ENCODE results near the gene TEX35.

TEX35 gene

DNA sequence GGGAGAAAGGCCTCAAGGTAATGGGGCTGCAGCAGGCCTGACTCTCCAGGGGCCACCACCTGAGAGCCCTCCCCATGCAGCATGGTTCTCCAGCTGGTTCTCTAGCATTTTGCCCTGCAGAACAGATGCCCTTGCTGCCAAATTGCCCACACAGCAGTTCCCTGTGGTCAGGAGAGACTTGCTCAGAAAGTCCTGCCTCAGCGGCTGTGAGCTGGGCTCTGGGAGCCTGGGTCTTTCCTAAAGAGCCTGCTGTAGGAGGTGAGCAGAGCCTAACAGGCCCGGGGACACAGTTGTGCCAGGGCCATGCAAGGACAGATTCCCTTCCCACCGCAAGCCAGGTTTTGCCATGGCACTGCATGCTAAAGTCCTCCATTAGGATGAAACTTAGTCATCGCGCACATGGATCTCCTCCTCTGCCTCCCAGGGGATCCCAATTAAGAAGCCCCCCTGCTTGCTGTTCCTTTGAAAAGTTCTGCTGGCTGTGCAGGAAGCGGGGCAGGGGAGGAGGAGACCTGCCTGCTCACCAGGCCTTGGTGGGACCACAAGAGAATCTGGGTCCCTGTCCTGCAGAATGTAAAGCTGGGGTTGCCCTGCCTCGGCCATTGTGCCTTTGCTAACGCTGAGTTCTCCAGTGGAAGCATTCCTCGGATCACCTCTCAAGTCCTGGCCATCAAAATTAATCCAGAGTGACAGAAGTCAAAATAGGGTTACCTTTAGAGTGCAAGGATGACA lies 21.4 kb downstream of the TEX35 start:
- FAIRE-seq (no peak), DNase-seq (ENCODE audit: insufficient read length, low spot score) (no peak)
- TF ChIP-seq POLR2A (IDR thresholded peaks at IDR 0.05; ENCODE audit: low read depth, low read length) (no peak), POU2F2 (IDR thresholded peaks at IDR 0.05; ENCODE audit: low read depth, low read length) (no peak)

DNA sequence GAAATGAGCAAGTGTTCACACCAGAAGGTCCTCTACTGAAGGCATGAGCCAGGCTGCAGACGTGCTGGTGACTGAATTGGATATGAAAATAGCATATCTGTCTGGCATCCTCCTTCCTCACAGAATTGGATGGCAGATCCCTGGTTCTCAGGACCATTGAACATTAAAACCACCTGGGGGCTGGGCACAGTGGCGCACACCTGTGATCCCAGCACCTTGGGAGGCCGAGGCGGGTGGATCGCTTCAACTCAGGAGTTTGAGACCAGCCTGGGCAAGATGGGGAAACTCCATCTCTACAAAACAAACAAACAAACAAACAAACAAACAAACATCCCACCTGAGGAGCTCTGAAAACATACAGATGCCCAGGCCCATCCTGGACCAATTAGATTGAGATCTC lies 23.4 kb downstream of the TEX35 start:
- no peak for TF ChIP-seq POLR2A (IDR thresholded peaks at IDR 0.05; ENCODE audit: low read depth, low read length)
- TF ChIP-seq SPI1 (IDR thresholded peaks at IDR 0.05; ENCODE audit: low read depth, low read length), result no peak
- TF ChIP-seq TAF1 (IDR thresholded peaks at IDR 0.05; ENCODE audit: low read depth, low read length), result no peak
- TF ChIP-seq POU2F2 (IDR thresholded peaks at IDR 0.05; ENCODE audit: low read depth, low read length), result no peak
- TF ChIP-seq POLR2AphosphoS5 (IDR thresholded peaks at IDR 0.05; ENCODE audit: low read depth, low read length), result no peak
- TF ChIP-seq PAX5 (IDR thresholded peaks at IDR 0.05; ENCODE audit: insufficient read depth, low read length, severe bottlenecking), result no peak
- FAIRE-seq (no peak), DNase-seq (ENCODE audit: insufficient read length, low spot score) (no peak)

GRCh38 chr1:178536844-178537371 lies 24.0 kb downstream of the TEX35 start:
- FAIRE-seq (no peak), DNase-seq (ENCODE audit: insufficient read length, low spot score) (no peak)
- TF ChIP-seq POU2F2 (IDR thresholded peaks at IDR 0.05; ENCODE audit: low read depth, low read length) (no peak), SPI1 (IDR thresholded peaks at IDR 0.05; ENCODE audit: low read depth, low read length) (no peak), POLR2AphosphoS5 (IDR thresholded peaks at IDR 0.05; ENCODE audit: low read depth, low read length) (no peak), TAF1 (IDR thresholded peaks at IDR 0.05; ENCODE audit: low read depth, low read length) (no peak), PAX5 (IDR thresholded peaks at IDR 0.05; ENCODE audit: insufficient read depth, low read length, severe bottlenecking) (no peak), POLR2A (IDR thresholded peaks at IDR 0.05; ENCODE audit: low read depth, low read length) (no peak)

- TF ChIP-seq SPI1 (IDR thresholded peaks at IDR 0.05; ENCODE audit: low read depth, low read length) (no peak), POLR2AphosphoS5 (IDR thresholded peaks at IDR 0.05; ENCODE audit: low read depth, low read length) (no peak), TAF1 (IDR thresholded peaks at IDR 0.05; ENCODE audit: low read depth, low read length) (no peak), POU2F2 (IDR thresholded peaks at IDR 0.05; ENCODE audit: low read depth, low read length) (no peak)
Observed at GRCh38 chr1:178537382-178538090, 24.6 kb downstream of the TEX35 start.

DNA sequence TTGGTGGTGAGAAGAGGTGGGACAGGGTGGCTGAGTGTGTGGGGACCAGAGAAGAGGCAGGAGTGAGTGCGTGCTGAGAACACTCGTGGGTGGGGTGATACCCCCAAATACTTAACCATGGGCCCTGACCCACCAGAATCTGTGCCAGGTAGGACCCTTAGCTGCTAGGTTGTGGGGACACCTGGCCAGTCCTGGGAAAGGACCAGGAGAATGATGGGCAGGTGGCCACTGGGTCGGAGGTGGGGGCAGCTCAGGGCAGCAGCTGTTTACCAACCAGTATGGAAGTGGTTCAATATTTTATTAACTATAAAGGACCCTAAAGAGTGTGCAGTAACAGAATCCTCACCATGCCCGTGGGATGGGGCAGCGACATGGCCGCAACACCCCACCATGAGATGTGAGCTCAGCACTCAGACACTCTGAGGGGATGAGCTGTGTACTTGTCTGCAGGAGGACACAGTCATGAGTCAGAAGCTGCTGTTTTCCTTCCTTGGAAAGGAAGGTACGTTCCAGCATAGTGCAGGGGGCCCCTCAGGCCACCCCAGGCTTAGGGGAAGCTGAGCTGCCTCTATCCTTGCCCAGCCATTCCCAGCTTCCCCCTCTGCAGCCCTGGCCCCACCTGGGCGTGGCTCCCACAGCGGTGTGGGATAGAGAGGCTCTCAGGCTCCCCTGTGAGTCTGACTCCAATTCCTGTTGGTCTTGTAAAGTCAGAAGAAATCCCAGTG lies 25.4 kb downstream of the TEX35 start:
- no peak for FAIRE-seq

More at GRCh38 chr1:178537382-178538090, 24.6 kb downstream of the TEX35 start:
- FAIRE-seq (no peak), DNase-seq (ENCODE audit: insufficient read length, low spot score) (no peak)

DNA sequence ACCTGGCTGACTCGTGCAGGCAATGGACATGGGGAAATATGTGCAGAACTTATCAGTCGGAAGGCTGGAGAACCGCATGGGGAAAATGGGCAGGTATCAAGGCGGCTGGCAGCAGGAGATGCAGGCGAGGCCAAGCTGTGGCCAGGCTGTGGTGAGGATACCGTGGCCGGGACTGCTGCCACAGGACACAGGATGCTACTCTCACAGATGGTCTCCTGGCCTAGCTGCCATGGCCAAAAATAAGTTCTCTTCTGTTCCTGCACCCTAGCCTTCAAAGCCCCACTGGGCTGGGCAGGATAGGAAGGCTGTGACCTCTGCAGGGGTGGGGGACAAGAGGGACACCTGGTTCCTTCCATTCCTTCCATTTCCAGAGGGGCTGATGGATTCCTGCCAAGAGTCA lies 26.4 kb downstream of the TEX35 start:
- FAIRE-seq (no peak), DNase-seq (ENCODE audit: insufficient read length, low spot score) (no peak)
- TF ChIP-seq TAF1 (IDR thresholded peaks at IDR 0.05; ENCODE audit: low read depth, low read length) (no peak), SPI1 (IDR thresholded peaks at IDR 0.05; ENCODE audit: low read depth, low read length) (no peak), POU2F2 (IDR thresholded peaks at IDR 0.05; ENCODE audit: low read depth, low read length) (no peak), POLR2A (IDR thresholded peaks at IDR 0.05; ENCODE audit: low read depth, low read length) (no peak), PAX5 (IDR thresholded peaks at IDR 0.05; ENCODE audit: insufficient read depth, low read length, severe bottlenecking) (no peak), POLR2AphosphoS5 (IDR thresholded peaks at IDR 0.05; ENCODE audit: low read depth, low read length) (no peak)

More for the DNA sequence above, 25.4 kb downstream of the TEX35 start:
- no peak for TF ChIP-seq POLR2A (IDR thresholded peaks at IDR 0.05; ENCODE audit: low read depth, low read length)
- TF ChIP-seq POU2F2 (IDR thresholded peaks at IDR 0.05; ENCODE audit: low read depth, low read length), result no peak
- TF ChIP-seq TAF1 (IDR thresholded peaks at IDR 0.05; ENCODE audit: low read depth, low read length), result no peak
- no peak for TF ChIP-seq PAX5 (IDR thresholded peaks at IDR 0.05; ENCODE audit: insufficient read depth, low read length, severe bottlenecking)
- TF ChIP-seq SPI1 (IDR thresholded peaks at IDR 0.05; ENCODE audit: low read depth, low read length), result no peak
- no peak for TF ChIP-seq POLR2AphosphoS5 (IDR thresholded peaks at IDR 0.05; ENCODE audit: low read depth, low read length)
- no peak for DNase-seq (ENCODE audit: insufficient read length, low spot score)

DNA sequence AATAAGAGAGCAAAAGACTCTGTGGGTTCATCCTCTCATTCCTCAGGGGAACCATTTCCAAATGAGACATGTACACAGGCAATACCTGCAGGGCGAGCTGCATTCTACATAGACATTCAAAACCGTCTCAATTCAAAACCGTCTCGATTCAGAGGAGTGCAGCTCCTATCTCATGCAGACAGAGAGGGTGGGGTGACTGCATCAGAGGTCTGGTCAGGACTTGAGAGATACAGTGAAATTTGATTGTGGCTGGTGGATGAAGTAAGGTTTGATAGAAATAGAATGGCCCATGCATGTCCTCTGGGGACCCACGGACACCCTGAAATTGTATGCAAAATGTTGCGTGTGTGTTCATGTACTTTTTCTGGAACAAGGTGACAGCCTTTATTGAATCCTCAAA lies 27.3 kb downstream of the TEX35 start:
- no peak for TF ChIP-seq POLR2AphosphoS5 (IDR thresholded peaks at IDR 0.05; ENCODE audit: low read depth, low read length)
- no peak for TF ChIP-seq TAF1 (IDR thresholded peaks at IDR 0.05; ENCODE audit: low read depth, low read length)
- TF ChIP-seq PAX5 (IDR thresholded peaks at IDR 0.05; ENCODE audit: insufficient read depth, low read length, severe bottlenecking), result no peak
- TF ChIP-seq POU2F2 (IDR thresholded peaks at IDR 0.05; ENCODE audit: low read depth, low read length), result no peak
- TF ChIP-seq SPI1 (IDR thresholded peaks at IDR 0.05; ENCODE audit: low read depth, low read length), result no peak
- TF ChIP-seq POLR2A (IDR thresholded peaks at IDR 0.05; ENCODE audit: low read depth, low read length), result no peak
- DNase-seq (ENCODE audit: insufficient read length, low spot score) (no peak), FAIRE-seq (no peak)

DNA sequence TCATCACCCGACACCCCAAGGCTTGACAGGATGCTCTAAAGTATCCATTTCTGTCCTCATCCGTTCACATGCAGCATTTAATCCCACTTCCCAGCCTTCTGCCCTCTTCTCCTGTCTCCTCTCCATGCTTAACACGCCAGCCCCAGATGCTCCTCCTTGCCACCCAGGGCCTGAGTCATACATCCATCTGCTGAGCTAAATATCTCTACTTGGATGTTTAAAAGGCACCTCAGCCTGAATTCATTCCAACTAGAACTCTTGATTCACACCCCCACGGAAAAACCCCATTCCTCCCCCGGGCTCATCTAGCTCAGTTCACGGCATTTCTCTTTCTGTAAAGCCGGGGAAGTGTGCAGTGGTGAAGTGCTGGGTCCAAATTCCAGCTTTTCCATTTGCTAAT lies 27.7 kb downstream of the TEX35 start:
- FAIRE-seq (no peak), DNase-seq (ENCODE audit: insufficient read length, low spot score) (no peak)
- TF ChIP-seq SPI1 (IDR thresholded peaks at IDR 0.05; ENCODE audit: low read depth, low read length), result no peak
- no peak for TF ChIP-seq POLR2AphosphoS5 (IDR thresholded peaks at IDR 0.05; ENCODE audit: low read depth, low read length)
- no peak for TF ChIP-seq PAX5 (IDR thresholded peaks at IDR 0.05; ENCODE audit: insufficient read depth, low read length, severe bottlenecking)
- TF ChIP-seq TAF1 (IDR thresholded peaks at IDR 0.05; ENCODE audit: low read depth, low read length), result no peak
- TF ChIP-seq POLR2A (IDR thresholded peaks at IDR 0.05; ENCODE audit: low read depth, low read length), result no peak

DNA sequence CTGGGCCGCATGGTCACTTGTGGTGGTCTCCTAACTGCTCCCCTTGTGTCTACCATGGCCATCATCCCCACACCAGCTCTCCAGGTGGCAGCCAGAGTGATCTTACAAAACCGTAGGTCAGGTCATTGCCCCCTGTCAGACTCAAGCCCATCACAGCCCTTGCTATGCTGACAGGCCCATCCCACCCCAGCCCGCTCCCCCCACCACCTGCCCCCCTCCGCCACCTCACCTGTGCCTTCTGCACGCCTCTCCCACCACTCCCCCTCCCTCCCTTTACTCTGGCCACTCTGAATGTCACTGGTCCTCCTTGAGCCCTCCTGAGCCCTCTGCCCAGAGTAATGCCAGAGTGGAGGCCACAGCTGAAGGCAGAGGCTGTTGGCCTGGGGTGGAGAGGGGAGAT lies 28.5 kb downstream of the TEX35 start:
- DNase-seq (ENCODE audit: insufficient read length, low spot score) (no peak), FAIRE-seq (peak; percentile 9)
- no peak for TF ChIP-seq TAF1 (IDR thresholded peaks at IDR 0.05; ENCODE audit: low read depth, low read length)
- TF ChIP-seq PAX5 (IDR thresholded peaks at IDR 0.05; ENCODE audit: insufficient read depth, low read length, severe bottlenecking), result no peak
- no peak for TF ChIP-seq POU2F2 (IDR thresholded peaks at IDR 0.05; ENCODE audit: low read depth, low read length)
- no peak for TF ChIP-seq POLR2A (IDR thresholded peaks at IDR 0.05; ENCODE audit: low read depth, low read length)
- TF ChIP-seq SPI1 (IDR thresholded peaks at IDR 0.05; ENCODE audit: low read depth, low read length), result no peak
- no peak for TF ChIP-seq POLR2AphosphoS5 (IDR thresholded peaks at IDR 0.05; ENCODE audit: low read depth, low read length)

Data from GM12891 (cell line).